ENCODE results near the gene SLC43A1. TPM values are rescaled to one million over a fixed set of nuclear protein-coding genes. Genes with fewer than 3 reads are reported as not detected.
A peak's percentile ranks its signal among the peaks of the same experiment; 100 is the strongest.

The SLC43A1 gene
- total RNA-seq, 1 experiment from 2014 or later = 6.0 TPM

DNA sequence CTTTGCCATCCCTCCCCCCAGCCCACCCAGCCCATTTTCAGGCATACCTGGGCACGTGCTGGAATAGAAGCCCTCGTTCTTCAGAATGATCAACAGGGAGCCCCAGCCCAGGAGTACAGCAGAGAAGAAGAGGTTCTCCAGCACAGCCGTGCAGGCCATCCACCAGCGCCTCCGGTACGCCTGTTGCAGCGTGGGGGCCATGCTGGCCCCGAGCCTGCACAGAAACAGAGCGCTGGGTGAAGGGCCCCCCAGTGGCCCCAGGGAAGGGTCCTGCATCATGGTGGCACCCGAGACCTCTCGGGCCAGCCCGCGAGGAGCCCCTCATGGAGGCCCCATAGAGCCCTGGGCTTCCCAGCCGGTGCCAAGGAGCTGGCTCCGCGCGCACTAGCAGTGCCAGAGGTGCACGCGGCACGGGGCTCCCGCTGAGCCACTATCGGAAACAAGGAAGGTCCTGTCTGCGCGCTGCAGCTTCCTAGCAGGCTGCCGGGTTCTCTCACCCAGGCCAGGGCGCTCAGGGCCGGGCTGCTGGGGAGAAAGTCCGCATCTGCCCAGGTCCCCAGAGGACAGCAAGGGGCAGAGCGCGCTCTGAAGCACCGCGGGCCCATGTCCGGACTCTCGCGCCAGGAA is 1.5 kb downstream of the SLC43A1 start:
- Histone ChIP-seq H3K36me3 (0 out of 2 replicates have a peak, but pooled peaks cover 6% of the 10 kb centered on the region), H3K27me3 (replicated peaks) (no peaks in the 10 kb centered on the region), H3K4me1 (replicated peaks) (peaks cover 13% of the 10 kb centered on the region), H3K27ac (no peak overlapping the region), H3K4me3 (peak overlapping the region; percentile 71), H3K9me3 (replicated peaks) (0 out of 2 replicates have a peak, but pooled peaks cover 2% of the 10 kb centered on the region)
- DNase-seq (ENCODE audit: low read depth in 1 of 2, low spot score in 2 of 2) = peak in 1 of 2 experiments; percentile 4

DNA sequence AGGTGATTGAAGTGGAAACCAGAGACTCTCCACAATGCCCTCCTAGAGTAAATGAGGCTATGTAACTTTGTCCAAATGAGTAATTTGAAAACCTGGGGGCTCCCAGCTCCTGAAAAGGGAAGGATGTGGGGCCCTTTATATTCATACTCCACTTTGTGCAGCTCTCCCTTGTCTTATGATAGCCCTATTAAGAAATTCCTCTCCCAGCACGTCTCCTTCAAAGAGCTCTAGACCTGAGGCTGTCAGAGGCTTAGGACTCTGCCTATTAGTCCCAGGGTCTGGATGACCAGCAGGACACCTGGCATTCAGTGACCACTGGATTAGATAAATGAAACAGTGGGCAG is 2.1 kb downstream of the SLC43A1 start:
- peaks cover 13% of the 10 kb centered on the region for H3K4me1 ChIP-seq (replicated peaks)

DNA sequence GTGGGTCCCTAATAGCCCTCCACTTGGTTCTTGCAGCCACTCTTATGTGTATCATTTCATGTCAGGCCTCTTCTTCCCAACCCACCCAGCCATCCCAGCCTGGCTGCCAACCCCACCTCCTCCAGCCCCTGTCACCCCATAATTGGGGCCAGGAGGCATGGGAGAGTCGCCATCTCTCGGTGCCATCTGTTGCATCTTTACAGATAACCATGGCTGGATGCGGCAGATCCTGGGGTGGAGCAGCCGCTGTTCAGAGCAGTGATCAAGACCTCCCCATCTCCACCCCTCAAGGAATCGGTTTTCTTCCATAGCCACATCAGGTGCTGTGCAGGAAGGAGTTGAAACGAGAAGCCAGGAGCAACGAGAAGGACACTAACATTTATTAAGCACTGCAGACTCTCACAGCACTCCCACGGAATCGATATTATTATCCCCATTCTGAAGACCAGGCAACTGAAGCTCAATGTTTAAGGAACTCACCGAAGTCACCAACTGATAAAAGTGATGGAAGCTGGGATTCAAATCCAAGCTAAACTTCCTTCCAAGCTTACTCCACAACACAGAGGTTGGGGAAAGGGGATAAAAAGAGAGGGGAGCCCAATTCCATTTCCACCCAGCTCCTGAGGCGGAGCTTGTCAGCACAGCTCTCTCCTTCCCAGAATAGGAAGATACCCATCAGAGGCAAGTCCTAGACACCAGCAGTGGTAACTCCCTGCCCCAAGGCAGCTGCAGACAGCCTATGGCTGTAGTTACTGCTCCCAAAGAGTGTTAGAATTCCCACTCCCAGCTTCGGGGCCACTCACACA is 2.7 kb downstream of the SLC43A1 start:
- H3K27me3 ChIP-seq (replicated peaks) = no peaks in the 10 kb centered on the region
- 0 out of 2 replicates have a peak, but pooled peaks cover 6% of the 10 kb centered on the region for H3K36me3 ChIP-seq
- H3K4me3 ChIP-seq = no peak overlapping the region
- no peak overlapping the region for H3K27ac ChIP-seq
- DNase-seq (ENCODE audit: low read depth in 1 of 2, low spot score in 2 of 2) = no peak
- peaks cover 13% of the 10 kb centered on the region for H3K4me1 ChIP-seq (replicated peaks)
- 0 out of 2 replicates have a peak, but pooled peaks cover 2% of the 10 kb centered on the region for H3K9me3 ChIP-seq (replicated peaks)

More for the DNA sequence above, 2.1 kb downstream of the SLC43A1 start:
- Histone ChIP-seq H3K27ac (no peak overlapping the region), H3K9me3 (replicated peaks) (0 out of 2 replicates have a peak, but pooled peaks cover 2% of the 10 kb centered on the region), H3K36me3 (0 out of 2 replicates have a peak, but pooled peaks cover 6% of the 10 kb centered on the region), H3K4me3 (no peak overlapping the region), H3K27me3 (replicated peaks) (no peaks in the 10 kb centered on the region)
- DNase-seq (ENCODE audit: low read depth in 1 of 2, low spot score in 2 of 2) = no peak

DNA sequence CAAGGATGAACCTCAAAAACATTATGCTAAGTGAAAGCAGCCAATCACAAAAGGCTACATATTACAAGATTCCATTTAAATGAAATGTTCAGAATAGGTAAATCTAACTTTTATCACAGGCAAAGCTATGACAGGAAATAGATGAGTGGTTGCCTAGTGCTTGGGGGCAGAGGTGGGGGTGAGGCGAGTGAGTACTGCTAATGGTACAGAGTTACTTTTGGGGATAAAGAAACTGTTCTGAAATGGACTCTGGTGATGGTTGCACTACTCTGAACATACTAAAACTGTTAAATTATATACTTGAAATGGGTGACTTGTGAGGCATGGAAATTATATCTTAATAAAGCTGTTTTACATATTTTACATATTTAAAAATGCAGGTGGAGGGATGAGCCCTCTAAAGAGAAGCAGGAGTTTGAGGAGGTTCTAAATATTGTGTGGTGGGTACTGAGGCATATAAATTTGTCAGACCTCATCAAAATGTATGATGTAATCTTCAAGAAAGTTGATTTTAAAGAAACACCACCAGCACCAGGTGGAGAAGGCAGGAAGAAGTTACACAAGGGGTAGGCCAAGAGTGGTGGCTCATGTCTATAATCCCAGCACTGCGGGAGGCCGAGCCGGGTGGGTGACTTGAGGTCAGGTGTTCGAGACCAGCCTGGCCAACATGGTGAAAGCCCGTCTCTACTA is 3.6 kb downstream of the SLC43A1 start:
- H3K4me1 ChIP-seq (replicated peaks) = peaks cover 13% of the 10 kb centered on the region
- H3K9me3 ChIP-seq (replicated peaks) = 0 out of 2 replicates have a peak, but pooled peaks cover 2% of the 10 kb centered on the region
- H3K27ac ChIP-seq = no peak overlapping the region
- H3K36me3 ChIP-seq = 0 out of 2 replicates have a peak, but pooled peaks cover 6% of the 10 kb centered on the region
- no peaks in the 10 kb centered on the region for H3K27me3 ChIP-seq (replicated peaks)
- H3K4me3 ChIP-seq = no peak overlapping the region
- DNase-seq (ENCODE audit: low read depth in 1 of 2, low spot score in 2 of 2) = no peak

DNA sequence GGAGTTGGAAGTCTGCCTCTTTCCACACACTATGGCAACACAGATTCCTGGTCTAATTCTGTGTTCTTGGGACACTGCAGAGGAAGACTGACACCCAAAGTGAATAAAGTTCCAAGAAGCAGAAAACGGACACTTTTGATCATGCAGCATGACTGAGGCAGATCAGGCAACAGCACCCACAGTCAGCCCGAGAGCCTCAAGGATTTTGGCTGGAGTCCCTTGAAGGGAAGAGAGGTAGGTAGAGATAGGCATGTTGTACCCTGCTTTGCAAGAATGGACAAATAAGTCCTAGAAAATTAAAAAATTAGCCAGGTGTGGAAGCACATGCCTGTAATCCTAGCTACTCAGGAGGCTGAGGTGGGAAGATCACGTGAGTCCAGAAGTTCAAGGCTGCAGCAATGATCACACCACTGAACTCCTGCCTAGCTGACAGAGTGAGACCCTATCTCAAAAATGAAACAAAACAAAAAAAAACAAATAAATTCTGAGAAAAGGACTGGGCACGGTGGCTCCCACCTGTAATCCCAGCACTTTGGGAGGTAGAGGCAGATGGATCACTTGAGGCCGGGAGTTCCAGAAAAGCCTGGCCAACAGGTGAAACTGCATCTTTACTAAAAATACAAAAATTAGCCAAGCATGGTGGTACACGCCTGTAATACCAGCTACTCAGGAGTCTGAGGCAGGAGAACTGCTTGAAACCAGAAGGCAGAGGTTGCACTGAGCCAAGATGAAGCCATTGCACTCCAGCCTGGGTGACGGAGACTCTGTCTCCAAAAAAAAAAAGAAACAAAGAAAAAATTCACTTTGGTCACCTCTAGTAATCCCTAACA is 6.9 kb downstream of the SLC43A1 start:
- H3K9me3 ChIP-seq (replicated peaks) = no peaks in the 10 kb centered on the region
- no peaks in the 10 kb centered on the region for H3K27me3 ChIP-seq (replicated peaks)
- H3K27ac ChIP-seq = no peak overlapping the region
- no peaks in the 10 kb centered on the region for H3K4me1 ChIP-seq (replicated peaks)
- no peak overlapping the region for H3K4me3 ChIP-seq
- no peak for DNase-seq (ENCODE audit: low read depth in 1 of 2, low spot score in 2 of 2)
- H3K36me3 ChIP-seq = no peaks in the 10 kb centered on the region

DNA sequence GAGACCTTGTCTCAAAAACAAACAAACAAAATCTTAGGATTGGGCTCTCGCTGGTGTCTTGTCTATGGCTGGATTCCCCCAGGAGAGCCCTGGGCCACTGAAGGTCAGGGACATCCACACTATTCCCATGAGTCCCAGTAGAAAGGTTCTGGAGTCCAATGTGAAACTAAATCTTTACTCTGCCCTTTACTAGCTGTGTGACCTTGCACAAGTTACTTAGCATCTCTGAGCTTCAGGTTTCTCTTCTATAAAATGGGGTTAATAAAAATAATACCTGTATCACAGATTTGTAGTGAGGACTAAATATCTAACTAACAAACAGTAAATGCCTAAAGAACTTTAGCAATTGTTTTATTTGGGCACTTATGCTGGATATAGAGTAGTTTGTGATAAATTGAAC is 9.0 kb downstream of the SLC43A1 start:
- H3K27me3 ChIP-seq (replicated peaks) = no peaks in the 10 kb centered on the region
- no peak overlapping the region for H3K4me3 ChIP-seq
- H3K9me3 ChIP-seq (replicated peaks) = no peaks in the 10 kb centered on the region
- DNase-seq (ENCODE audit: low read depth in 1 of 2, low spot score in 2 of 2) = no peak
- no peaks in the 10 kb centered on the region for H3K4me1 ChIP-seq (replicated peaks)
- no peaks in the 10 kb centered on the region for H3K36me3 ChIP-seq
- H3K27ac ChIP-seq = no peak overlapping the region

DNA sequence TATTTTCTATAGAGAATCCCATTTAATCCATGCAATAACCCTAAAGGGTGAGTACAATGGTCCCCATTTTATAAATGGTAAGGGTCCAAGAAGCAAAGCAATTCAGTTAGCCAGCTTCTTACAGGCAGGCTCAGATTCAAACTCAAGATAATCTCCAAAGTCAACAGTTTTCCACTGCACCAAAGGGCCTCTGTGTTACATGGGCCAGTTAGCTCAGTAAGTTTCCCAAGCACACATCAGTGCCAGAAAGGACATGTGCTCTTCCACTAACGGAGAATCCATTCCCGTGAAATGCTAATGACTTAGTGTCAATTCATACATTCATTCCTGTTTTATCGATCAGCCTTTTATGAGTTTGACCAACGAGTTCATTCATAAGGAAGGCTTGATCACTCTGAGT is 11.0 kb downstream of the SLC43A1 start:
- Histone ChIP-seq H3K4me1 (replicated peaks) (peaks cover 7% of the 10 kb centered on the region), H3K27me3 (replicated peaks) (no peaks in the 10 kb centered on the region), H3K4me3 (no peak overlapping the region), H3K9me3 (replicated peaks) (no peaks in the 10 kb centered on the region), H3K27ac (no peak overlapping the region), H3K36me3 (no peaks in the 10 kb centered on the region)
- DNase-seq (ENCODE audit: low read depth in 1 of 2, low spot score in 2 of 2) = no peak

DNA sequence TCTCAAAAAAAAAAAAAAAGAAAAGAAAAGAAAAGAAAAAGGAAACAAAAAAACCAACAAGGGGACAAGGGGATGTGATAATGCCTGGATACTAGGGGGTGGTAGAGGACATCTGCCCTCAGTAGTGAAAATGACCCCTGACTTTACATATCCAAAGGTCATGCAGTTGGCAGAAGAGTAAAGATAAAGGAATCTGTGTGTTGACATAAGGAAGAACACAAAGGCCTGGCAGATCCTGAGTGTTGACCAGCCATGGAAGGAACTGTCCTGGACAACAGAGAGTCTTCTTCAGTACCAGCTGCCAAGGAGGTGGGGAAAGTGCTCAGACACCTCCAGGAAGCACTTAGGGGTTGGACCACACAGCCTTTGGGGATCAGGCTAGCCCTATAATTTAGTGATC is 12.6 kb downstream of the SLC43A1 start:
- Histone ChIP-seq H3K27me3 (replicated peaks) (no peaks in the 10 kb centered on the region), H3K27ac (no peak overlapping the region), H3K36me3 (no peaks in the 10 kb centered on the region), H3K4me1 (replicated peaks) (peaks cover 10% of the 10 kb centered on the region), H3K4me3 (no peak overlapping the region), H3K9me3 (replicated peaks) (no peaks in the 10 kb centered on the region)
- no peak for DNase-seq (ENCODE audit: low read depth in 1 of 2, low spot score in 2 of 2)

DNA sequence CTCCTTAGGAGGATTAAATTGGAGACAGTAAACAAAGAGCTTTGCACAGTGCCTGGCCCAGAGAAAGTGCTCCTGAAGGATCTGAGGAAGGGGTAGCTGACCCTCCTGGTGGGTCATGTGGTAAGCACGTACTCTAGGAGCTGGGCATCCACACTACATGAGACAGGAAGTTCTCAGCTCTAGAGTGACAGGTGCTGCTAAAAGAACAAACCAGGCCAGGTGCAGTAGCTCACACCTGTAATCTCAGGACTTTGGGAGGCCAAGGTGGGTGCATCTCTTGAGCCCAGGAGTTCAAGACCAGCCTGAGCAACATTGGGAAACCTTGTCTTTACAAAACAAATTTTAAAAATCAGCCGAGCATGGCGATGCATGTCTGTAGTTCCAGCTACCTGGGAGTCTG is 13.1 kb downstream of the SLC43A1 start:
- Histone ChIP-seq H3K4me3 (no peak overlapping the region), H3K27ac (no peak overlapping the region), H3K9me3 (replicated peaks) (no peaks in the 10 kb centered on the region), H3K36me3 (no peaks in the 10 kb centered on the region), H3K4me1 (replicated peaks) (peaks cover 10% of the 10 kb centered on the region), H3K27me3 (replicated peaks) (no peaks in the 10 kb centered on the region)
- no peak for DNase-seq (ENCODE audit: low read depth in 1 of 2, low spot score in 2 of 2)

DNA sequence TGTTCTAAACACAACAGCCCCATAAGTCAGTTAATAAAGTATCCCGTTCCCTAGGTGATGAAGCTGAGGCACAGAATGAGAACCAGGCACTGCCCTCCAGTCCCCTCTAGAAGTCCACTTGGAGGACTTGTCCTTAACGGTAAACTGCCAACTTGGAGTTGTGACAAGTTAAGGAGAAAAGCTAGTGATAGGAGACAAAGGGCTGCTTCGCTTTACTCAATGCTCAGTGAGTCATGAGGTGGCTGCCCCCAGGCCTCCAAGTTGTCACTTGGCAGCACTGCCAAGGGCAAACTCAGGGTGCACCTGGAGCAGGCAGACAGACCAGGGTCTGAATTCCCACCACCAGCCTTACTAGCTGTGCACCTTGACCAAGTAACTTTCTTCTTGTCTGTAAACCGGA is 13.5 kb downstream of the SLC43A1 start:
- H3K27ac ChIP-seq = no peak overlapping the region
- H3K27me3 ChIP-seq (replicated peaks) = no peaks in the 10 kb centered on the region
- peaks cover 10% of the 10 kb centered on the region for H3K4me1 ChIP-seq (replicated peaks)
- H3K9me3 ChIP-seq (replicated peaks) = no peaks in the 10 kb centered on the region
- H3K36me3 ChIP-seq = no peaks in the 10 kb centered on the region
- DNase-seq (ENCODE audit: low read depth in 1 of 2, low spot score in 2 of 2) = no peak
- no peak overlapping the region for H3K4me3 ChIP-seq

DNA sequence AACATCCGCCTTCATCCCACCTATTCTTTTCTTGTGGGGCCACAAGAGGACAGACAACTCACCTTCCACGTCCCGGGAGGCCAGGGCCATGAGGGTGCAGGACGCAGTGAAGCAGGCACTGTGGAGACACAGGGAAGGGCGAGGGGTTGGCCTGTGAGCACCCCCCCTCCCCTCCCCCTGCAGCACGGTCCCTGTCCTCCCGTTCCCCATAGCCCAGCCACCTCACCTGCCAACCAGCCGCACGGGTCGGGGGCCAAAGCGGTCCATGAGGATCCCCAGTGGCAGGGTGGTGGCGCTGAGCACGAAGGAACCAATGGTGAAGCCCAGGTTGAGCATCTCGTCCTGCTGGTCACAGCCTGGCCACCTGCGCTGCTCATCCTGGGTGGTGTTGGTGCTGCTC is 14.6 kb downstream of the SLC43A1 start:
- no peaks in the 10 kb centered on the region for H3K36me3 ChIP-seq

DNA sequence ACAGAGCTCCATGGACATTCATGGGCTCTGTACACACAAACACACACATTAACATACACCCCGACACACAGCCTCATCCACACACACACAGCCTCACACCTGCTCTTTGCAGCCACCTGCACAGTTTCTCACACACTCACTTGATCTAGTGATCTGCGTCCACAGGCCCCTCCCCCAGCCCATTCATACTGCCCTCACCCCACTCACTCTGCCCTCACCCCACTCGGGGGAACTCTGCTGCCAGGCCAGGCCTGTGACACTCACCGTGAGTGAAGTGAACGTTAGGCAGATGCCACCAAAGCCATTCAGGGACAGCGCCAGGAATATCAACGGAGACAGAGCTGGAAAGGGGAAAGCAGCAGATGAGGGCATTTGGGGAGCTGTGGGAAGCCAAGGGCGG is 15.0 kb downstream of the SLC43A1 start:
- Histone ChIP-seq H3K27ac (no peak overlapping the region), H3K9me3 (replicated peaks) (no peaks in the 10 kb centered on the region), H3K36me3 (no peaks in the 10 kb centered on the region), H3K27me3 (replicated peaks) (no peaks in the 10 kb centered on the region), H3K4me3 (no peak overlapping the region), H3K4me1 (replicated peaks) (peaks cover 10% of the 10 kb centered on the region)
- no peak for DNase-seq (ENCODE audit: low read depth in 1 of 2, low spot score in 2 of 2)

More for the DNA sequence above, 14.6 kb downstream of the SLC43A1 start:
- no peak for DNase-seq (ENCODE audit: low read depth in 1 of 2, low spot score in 2 of 2)
- Histone ChIP-seq H3K27me3 (replicated peaks) (no peaks in the 10 kb centered on the region), H3K4me3 (no peak overlapping the region), H3K4me1 (replicated peaks) (peaks cover 10% of the 10 kb centered on the region), H3K9me3 (replicated peaks) (no peaks in the 10 kb centered on the region), H3K27ac (no peak overlapping the region)

DNA sequence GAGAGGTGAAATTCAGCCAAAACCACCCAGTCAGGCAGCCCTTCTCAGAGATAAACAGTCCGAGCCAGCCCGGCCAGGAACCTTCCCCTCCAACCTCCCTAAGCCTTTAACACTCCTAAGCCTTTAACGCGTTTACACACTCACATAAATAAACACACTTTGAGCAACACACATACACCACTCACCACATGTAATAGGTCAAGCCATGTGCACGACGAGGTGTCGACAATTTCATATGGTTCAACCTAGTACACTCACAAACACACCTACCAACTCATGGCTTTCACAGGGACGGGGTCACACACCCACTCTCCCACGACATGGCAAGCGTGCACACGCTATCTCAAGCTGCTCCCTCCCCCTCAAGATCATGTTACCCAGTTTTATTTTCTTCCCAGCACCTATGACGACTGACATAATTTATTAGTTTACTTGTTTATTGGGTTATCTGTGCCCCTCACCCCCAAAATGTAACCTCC is 15.5 kb downstream of the SLC43A1 start:
- no peaks in the 10 kb centered on the region for H3K27me3 ChIP-seq (replicated peaks)
- peak overlapping the region; percentile 6; the same call in 1 of the 2 replicates for H3K4me3 ChIP-seq
- H3K27ac ChIP-seq = no peak overlapping the region
- H3K36me3 ChIP-seq = no peaks in the 10 kb centered on the region
- no peaks in the 10 kb centered on the region for H3K9me3 ChIP-seq (replicated peaks)
- H3K4me1 ChIP-seq (replicated peaks) = peaks cover 10% of the 10 kb centered on the region
- DNase-seq (ENCODE audit: low read depth in 1 of 2, low spot score in 2 of 2) = no peak

All from SJSA1 (cell line).